Neural progenitor cell (in vitro differentiated cells): ENCODE data around the gene C19orf73.

ENCODE experiments used
- EZH2 ChIP-seq: fragments of 200-600 bp; sonication (generic); IDR thresholded peaks from 2 replicates; pipeline ENCODE4 v1.6.1; 2017; ENCODE audit warnings: antibody characterized with exemption, mild to moderate bottlenecking, moderate library complexity
- TF ChIP-seq, protein P1 (sequence below): fragments of 200-600 bp; sonication (generic); IDR thresholded peaks from 2 replicates; pipeline ENCODE4 v1.5.1; 2017; ENCODE audit warnings: antibody characterized with exemption, mild to moderate bottlenecking

DNA sequence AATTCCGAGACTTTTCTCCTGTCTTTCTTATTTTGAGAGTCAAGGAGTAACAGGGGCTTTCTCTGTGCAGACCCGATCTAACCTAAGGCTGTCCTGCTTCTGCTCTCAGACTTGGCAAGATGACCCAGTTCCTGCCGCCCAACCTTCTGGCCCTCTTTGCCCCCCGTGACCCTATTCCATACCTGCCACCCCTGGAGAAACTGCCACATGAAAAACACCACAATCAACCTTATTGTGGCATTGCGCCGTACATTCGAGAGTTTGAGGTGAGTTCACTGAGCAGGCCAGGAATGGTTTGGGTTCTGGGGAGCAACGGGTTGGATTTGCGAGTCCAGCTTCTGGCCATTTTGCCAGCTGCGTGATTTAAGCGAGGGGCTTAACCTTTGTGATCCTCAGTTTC lies 32.6 kb downstream of the C19orf73 start:
- TF ChIP-seq, protein P1, sequence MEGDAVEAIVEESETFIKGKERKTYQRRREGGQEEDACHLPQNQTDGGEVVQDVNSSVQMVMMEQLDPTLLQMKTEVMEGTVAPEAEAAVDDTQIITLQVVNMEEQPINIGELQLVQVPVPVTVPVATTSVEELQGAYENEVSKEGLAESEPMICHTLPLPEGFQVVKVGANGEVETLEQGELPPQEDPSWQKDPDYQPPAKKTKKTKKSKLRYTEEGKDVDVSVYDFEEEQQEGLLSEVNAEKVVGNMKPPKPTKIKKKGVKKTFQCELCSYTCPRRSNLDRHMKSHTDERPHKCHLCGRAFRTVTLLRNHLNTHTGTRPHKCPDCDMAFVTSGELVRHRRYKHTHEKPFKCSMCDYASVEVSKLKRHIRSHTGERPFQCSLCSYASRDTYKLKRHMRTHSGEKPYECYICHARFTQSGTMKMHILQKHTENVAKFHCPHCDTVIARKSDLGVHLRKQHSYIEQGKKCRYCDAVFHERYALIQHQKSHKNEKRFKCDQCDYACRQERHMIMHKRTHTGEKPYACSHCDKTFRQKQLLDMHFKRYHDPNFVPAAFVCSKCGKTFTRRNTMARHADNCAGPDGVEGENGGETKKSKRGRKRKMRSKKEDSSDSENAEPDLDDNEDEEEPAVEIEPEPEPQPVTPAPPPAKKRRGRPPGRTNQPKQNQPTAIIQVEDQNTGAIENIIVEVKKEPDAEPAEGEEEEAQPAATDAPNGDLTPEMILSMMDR = no peak
- no peak for TF ChIP-seq EZH2
